K562 (cell line): Measurements from ENCODE around the gene NTSR1. TPM values are rescaled to one million over a fixed set of nuclear protein-coding genes. Genes with fewer than 3 reads are reported as not detected.

Source experiments
- BRCA1 ChIP-seq, 2 experiments: fragments of 450-650 bp in 1 of 2; sonication (generic) in 1 of 2; formaldehyde crosslinking in 1 of 2; IDR thresholded peaks; 2 replicates each; pipeline versions ENCODE4 v1.5.0 to v1.6.1; 2017 to 2020; ENCODE audit warnings: mild to moderate bottlenecking in 1 of 2, missing genetic modification reagents in 1 of 2
- SP1 ChIP-seq: sonication (generic); formaldehyde crosslinking; IDR thresholded peaks from 2 replicates; pipeline ENCODE4 v1.8.1; 2022; ENCODE audit warnings: mild to moderate bottlenecking, missing genetic modification reagents
- STAG1 ChIP-seq: sonication (generic); formaldehyde crosslinking; IDR thresholded peaks from 2 replicates; pipeline ENCODE4 v1.5.0; 2020; ENCODE audit warnings: missing genetic modification reagents, borderline replicate concordance
- ZNF253 ChIP-seq: fragments of 250-450 bp; sonication (Bioruptor Pico); conservative IDR thresholded peaks from 2 replicates; pipeline ENCODE4 v1.6.1; 2021; ENCODE audit warnings: mild to moderate bottlenecking
- polyA plus RNA-seq, 8 experiments: library from polyadenylated mRNA; depleted of rRNA in 4 of 8; stranded (reverse) in 5 of 8; unstranded in 3 of 8; fragments of >200 nt; fragmentation: Nextera tagmentation in 2 of 8; fragmentation: Illumina TruSeq in 1 of 8; extraction: Ambion mirVana in 2 of 8; extraction: Trizol in 1 of 8; gene quantifications; 2 replicates each; pipeline versions ENCODE4 v1.2.1 to v1.2.3, GENCODE V29; 2011 to 2014; ENCODE audit warnings: inconsistent platforms in 1 of 8, missing spikeins in 1 of 8
- total RNA-seq, 7 experiments: library from RNA; depleted of rRNA in 6 of 7; stranded (reverse); fragments of >200 nt in 6 of 7; fragmentation: Illumina TruSeq in 2 of 7; extraction: Trizol in 2 of 7; gene quantifications; 2 replicates each; pipeline versions ENCODE4 v1.2.1 to v1.2.3, GENCODE V29; 2011 to 2021; ENCODE audit warnings: low replicate concordance in 1 of 7
- TF ChIP-seq, protein P1 (sequence below), 2 experiments: IDR thresholded peaks; 2 replicates each; pipeline ENCODE4 v1.6.1; 2012; ENCODE audit warnings: improper control_type of control experiment in 2 of 2, low read depth in 2 of 2, low read length in 2 of 2, borderline replicate concordance in 1 of 2
- TF ChIP-seq, protein P2 (sequence below): fragments of 250-450 bp; sonication (Bioruptor Pico); IDR thresholded peaks from 2 replicates; pipeline ENCODE4 v1.8.0; 2021; ENCODE audit warnings: borderline replicate concordance, mild to moderate bottlenecking, moderate library complexity; ENCODE audit not compliant: poor library complexity, severe bottlenecking
- TF ChIP-seq, protein P3 (sequence below): fragments of 450-650 bp; IDR thresholded peaks from 2 replicates; pipeline ENCODE4 v1.6.1; 2018; ENCODE audit warnings: mild to moderate bottlenecking, low read depth; ENCODE audit not compliant: partially characterized antibody

The NTSR1 gene
- total and polyA plus RNA-seq, 9 of the 15 experiments (the other 6 are each of a cell fraction or from before 2014, with no cell fraction given) = 0.04 to 0.40 (median 0.13) TPM; not detected in 3

DNA sequence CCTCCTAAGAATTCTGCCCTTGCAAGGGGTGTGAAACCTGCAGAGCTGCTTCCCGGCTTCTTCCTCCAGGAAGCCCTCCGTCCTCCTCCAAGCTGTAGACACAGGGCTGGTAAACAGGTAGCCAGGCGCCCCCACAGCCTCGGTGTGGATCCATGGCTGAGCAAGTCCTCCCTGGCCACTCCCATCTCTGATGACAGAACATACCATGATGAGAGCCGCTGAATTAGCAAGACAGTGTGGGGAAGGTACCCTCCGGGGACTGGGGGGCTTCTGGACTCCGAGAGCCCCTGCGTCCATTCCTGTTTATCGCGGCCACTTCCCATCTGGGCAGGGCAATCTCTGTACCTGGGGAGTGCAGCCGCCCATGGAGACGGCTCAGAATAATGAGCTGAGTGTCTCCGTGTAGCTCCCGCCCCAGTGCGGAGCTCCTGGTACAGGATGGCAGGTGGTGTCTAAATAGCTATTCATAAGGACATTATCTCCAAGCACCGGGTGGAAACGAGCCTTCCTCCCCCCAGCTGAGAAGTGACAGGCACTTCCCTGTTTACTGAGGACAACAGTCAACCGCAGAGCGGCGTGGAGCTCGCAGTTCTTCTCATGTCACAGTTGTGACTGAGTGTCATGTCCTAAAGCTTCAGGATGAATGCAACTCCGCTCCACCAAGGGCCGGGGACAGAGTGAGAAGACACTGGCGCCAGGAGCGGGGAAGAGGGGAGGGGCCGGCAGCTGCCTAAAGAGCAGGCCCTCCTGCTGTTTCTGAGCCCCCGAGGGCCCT lies 22.7 kb upstream of the NTSR1 start (continued):
- TF ChIP-seq ZNF253 (CRISPR knock-in tag) (no peak), BRCA1 (IDR thresholded peaks at IDR 0.05) (no peak), BRCA1 (CRISPR knock-in tag; IDR thresholded peaks at IDR 0.05) (no peak), SP1 (CRISPR knock-in tag) (no peak), STAG1 (CRISPR knock-in tag) (no peak)
- TF ChIP-seq, protein P1, sequence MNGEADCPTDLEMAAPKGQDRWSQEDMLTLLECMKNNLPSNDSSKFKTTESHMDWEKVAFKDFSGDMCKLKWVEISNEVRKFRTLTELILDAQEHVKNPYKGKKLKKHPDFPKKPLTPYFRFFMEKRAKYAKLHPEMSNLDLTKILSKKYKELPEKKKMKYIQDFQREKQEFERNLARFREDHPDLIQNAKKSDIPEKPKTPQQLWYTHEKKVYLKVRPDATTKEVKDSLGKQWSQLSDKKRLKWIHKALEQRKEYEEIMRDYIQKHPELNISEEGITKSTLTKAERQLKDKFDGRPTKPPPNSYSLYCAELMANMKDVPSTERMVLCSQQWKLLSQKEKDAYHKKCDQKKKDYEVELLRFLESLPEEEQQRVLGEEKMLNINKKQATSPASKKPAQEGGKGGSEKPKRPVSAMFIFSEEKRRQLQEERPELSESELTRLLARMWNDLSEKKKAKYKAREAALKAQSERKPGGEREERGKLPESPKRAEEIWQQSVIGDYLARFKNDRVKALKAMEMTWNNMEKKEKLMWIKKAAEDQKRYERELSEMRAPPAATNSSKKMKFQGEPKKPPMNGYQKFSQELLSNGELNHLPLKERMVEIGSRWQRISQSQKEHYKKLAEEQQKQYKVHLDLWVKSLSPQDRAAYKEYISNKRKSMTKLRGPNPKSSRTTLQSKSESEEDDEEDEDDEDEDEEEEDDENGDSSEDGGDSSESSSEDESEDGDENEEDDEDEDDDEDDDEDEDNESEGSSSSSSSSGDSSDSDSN (IDR thresholded peaks at IDR 0.05; ENCODE audit: borderline replicate concordance in 1 of 2, low read depth in 2 of 2, low read length in 2 of 2) = peak in 1 of 2 experiments; percentile 39; a peak in 1 of 4 replicates
- TF ChIP-seq, protein P2, sequence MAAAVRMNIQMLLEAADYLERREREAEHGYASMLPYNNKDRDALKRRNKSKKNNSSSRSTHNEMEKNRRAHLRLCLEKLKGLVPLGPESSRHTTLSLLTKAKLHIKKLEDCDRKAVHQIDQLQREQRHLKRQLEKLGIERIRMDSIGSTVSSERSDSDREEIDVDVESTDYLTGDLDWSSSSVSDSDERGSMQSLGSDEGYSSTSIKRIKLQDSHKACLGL (CRISPR knock-in tag) = no peak
- TF ChIP-seq, protein P3, sequence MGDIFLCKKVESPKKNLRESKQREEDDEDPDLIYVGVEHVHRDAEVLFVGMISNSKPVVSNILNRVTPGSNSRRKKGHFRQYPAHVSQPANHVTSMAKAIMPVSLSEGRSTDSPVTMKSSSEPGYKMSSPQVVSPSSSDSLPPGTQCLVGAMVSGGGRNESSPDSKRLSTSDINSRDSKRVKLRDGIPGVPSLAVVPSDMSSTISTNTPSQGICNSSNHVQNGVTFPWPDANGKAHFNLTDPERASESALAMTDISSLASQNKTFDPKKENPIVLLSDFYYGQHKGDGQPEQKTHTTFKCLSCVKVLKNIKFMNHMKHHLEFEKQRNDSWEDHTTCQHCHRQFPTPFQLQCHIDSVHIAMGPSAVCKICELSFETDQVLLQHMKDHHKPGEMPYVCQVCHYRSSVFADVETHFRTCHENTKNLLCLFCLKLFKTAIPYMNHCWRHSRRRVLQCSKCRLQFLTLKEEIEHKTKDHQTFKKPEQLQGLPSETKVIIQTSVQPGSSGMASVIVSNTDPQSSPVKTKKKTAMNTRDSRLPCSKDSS = no peak
